Neural progenitor cell (in vitro differentiated cells): ENCODE results near the gene RNF175. TPM values are rescaled to one million over a fixed set of nuclear protein-coding genes. Genes with fewer than 3 reads are reported as not detected.

Experiments used
- DNase-seq: peaks from one replicate; pipeline ENCODE4 v3.0.0-alpha.2; 2016; ENCODE audit warnings: low spot score
- H2AFZ ChIP-seq: fragments of 200-600 bp; sonication (generic); replicated peaks from 2 replicates; pipeline ENCODE4 v1.6.1; 2016; ENCODE audit warnings: antibody characterized with exemption
- H3F3A ChIP-seq: fragments of 200-600 bp; sonication (generic); 2 replicates; pipeline ENCODE4 v1.6.1; 2016; ENCODE audit warnings: antibody characterized with exemption, low read depth
- H3K27ac ChIP-seq: fragments of 200-600 bp; sonication (generic); 2 replicates; pipeline ENCODE4 v1.5.1; 2016; ENCODE audit warnings: mild to moderate bottlenecking
- H3K27me3 ChIP-seq: fragments of 200-600 bp; sonication (generic); 2 replicates; pipeline ENCODE4 v1.6.1; 2016; ENCODE audit warnings: mild to moderate bottlenecking, moderate library complexity
- H3K36me3 ChIP-seq: fragments of 200-600 bp; sonication (generic); 2 replicates; pipeline ENCODE4 v1.5.1; 2016
- H3K4me1 ChIP-seq: fragments of 200-600 bp; sonication (generic); 2 replicates; pipeline ENCODE4 v1.6.1; 2016; ENCODE audit warnings: mixed run types
- H3K4me2 ChIP-seq: fragments of 200-600 bp; sonication (generic); 2 replicates; pipeline ENCODE4 v1.6.1; 2016
- H3K4me3 ChIP-seq: fragments of 200-600 bp; sonication (generic); 2 replicates; pipeline ENCODE4 v1.5.1; 2016
- H3K79me2 ChIP-seq: fragments of 200-600 bp; sonication (generic); 2 replicates; pipeline ENCODE4 v1.6.1; 2016; ENCODE audit warnings: low read depth
- H3K9ac ChIP-seq: fragments of 200-600 bp; sonication (generic); 2 replicates; pipeline ENCODE4 v1.6.1; 2016
- H3K9me3 ChIP-seq: fragments of 200-600 bp; sonication (generic); 2 replicates; pipeline ENCODE4 v1.5.1; 2016; ENCODE audit warnings: low read depth
- H4K20me1 ChIP-seq: fragments of 200-600 bp; sonication (generic); 2 replicates; pipeline ENCODE4 v1.6.1; 2016; ENCODE audit warnings: low read depth
- H3K27ac Mint-ChIP-seq: 3 replicates; pipeline ENCODE4 v1.8.0; 2021; ENCODE audit warnings: mixed read lengths
- H3K27me3 Mint-ChIP-seq: 2 replicates; pipeline ENCODE4 v1.8.0; 2022; ENCODE audit warnings: low read depth, mild to moderate bottlenecking, inconsistent platforms, moderate library complexity, mixed read lengths; ENCODE audit not compliant: insufficient read depth
- H3K36me3 Mint-ChIP-seq: 3 replicates; pipeline ENCODE4 v1.8.0; 2021; ENCODE audit warnings: mixed read lengths
- H3K4me1 Mint-ChIP-seq: 3 replicates; pipeline ENCODE4 v1.8.0; 2021; ENCODE audit warnings: mixed read lengths
- H3K4me3 Mint-ChIP-seq: 3 replicates; pipeline ENCODE4 v1.8.0; 2021; ENCODE audit warnings: mild to moderate bottlenecking, moderate library complexity, mixed read lengths
- H3K9me3 Mint-ChIP-seq: 3 replicates; pipeline ENCODE4 v1.8.0; 2020; ENCODE audit warnings: mixed read lengths
- EZH2 ChIP-seq: fragments of 200-600 bp; sonication (generic); IDR thresholded peaks from 2 replicates; pipeline ENCODE4 v1.6.1; 2017; ENCODE audit warnings: antibody characterized with exemption, mild to moderate bottlenecking, moderate library complexity
- EZH2phosphoT487 ChIP-seq: fragments of 200-600 bp; sonication (generic); IDR thresholded peaks from 2 replicates; pipeline ENCODE4 v1.6.1; 2017; ENCODE audit warnings: antibody characterized with exemption
- total RNA-seq: library from RNA; depleted of rRNA; stranded (reverse); fragments of >200 nt; gene quantifications from 2 replicates; pipeline ENCODE4 v1.2.3, GENCODE V29; 2015; ENCODE audit warnings: low replicate concordance
- TF ChIP-seq, protein P1 (sequence below): fragments of 200-600 bp; sonication (generic); IDR thresholded peaks from 2 replicates; pipeline ENCODE4 v1.5.1; 2017; ENCODE audit warnings: antibody characterized with exemption, mild to moderate bottlenecking

The RNF175 gene
- total RNA-seq, 1 donor from 2014 or later: 34.6 TPM

DNA sequence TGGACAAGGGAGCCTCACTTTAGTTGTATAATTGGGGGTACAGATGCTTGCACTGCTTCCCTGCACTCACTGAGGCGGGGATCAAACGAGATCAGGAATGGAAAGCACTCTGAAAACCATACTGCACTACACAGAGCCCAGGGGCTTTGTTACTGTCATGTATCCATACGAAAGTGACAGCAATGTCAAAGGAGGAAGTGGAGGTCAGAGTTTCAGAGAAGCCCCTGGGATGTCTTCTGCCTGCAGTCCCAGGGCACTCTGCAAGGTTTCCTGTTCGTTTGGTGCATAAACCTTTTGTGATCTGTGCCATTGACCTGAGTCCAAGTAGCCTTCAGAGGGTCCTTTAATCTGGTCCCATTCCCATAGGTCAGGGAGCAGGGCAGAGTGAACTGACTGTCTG, 31.2 kb downstream of the RNF175 start:
- no peaks in the 10 kb centered on the region for H3K9me3 ChIP-seq
- no peak overlapping the region for H2AFZ ChIP-seq
- no peak overlapping the region for H3K4me3 ChIP-seq
- no peaks in the 10 kb centered on the region for H3F3A ChIP-seq
- Mint-ChIP-seq H3K27me3 (peaks cover 2% of the 10 kb centered on the region), H3K4me1 (no peaks in the 10 kb centered on the region), H3K9me3 (no peaks in the 10 kb centered on the region), H3K36me3 (peaks cover 10% of the 10 kb centered on the region), H3K27ac (no peak overlapping the region), H3K4me3 (no peak overlapping the region)
- no peaks in the 10 kb centered on the region for H3K36me3 ChIP-seq
- no peaks in the 10 kb centered on the region for H3K4me1 ChIP-seq
- H3K4me2 ChIP-seq: no peak overlapping the region
- TF ChIP-seq, protein P1, sequence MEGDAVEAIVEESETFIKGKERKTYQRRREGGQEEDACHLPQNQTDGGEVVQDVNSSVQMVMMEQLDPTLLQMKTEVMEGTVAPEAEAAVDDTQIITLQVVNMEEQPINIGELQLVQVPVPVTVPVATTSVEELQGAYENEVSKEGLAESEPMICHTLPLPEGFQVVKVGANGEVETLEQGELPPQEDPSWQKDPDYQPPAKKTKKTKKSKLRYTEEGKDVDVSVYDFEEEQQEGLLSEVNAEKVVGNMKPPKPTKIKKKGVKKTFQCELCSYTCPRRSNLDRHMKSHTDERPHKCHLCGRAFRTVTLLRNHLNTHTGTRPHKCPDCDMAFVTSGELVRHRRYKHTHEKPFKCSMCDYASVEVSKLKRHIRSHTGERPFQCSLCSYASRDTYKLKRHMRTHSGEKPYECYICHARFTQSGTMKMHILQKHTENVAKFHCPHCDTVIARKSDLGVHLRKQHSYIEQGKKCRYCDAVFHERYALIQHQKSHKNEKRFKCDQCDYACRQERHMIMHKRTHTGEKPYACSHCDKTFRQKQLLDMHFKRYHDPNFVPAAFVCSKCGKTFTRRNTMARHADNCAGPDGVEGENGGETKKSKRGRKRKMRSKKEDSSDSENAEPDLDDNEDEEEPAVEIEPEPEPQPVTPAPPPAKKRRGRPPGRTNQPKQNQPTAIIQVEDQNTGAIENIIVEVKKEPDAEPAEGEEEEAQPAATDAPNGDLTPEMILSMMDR: no peak
- H3K9ac ChIP-seq: no peak overlapping the region
- H4K20me1 ChIP-seq: no peaks in the 10 kb centered on the region
- DNase-seq: no peak
- no peaks in the 10 kb centered on the region for H3K79me2 ChIP-seq
- H3K27ac ChIP-seq: no peak overlapping the region
- no peaks in the 10 kb centered on the region for H3K27me3 ChIP-seq

GRCh38 chr4:153728151-153728550, 31.7 kb downstream of the RNF175 start:
- Histone ChIP-seq H3K4me2 (no peak overlapping the region), H3K27ac (no peak overlapping the region), H3K79me2 (no peaks in the 10 kb centered on the region), H3F3A (no peaks in the 10 kb centered on the region), H2AFZ (no peak overlapping the region), H3K4me1 (no peaks in the 10 kb centered on the region), H4K20me1 (no peaks in the 10 kb centered on the region), H3K36me3 (no peaks in the 10 kb centered on the region), H3K9me3 (no peaks in the 10 kb centered on the region), H3K27me3 (no peaks in the 10 kb centered on the region), H3K9ac (no peak overlapping the region), H3K4me3 (no peak overlapping the region)
- TF ChIP-seq, protein P1: no peak
- TF ChIP-seq EZH2 (no peak), EZH2phosphoT487 (no peak)
- Mint-ChIP-seq H3K4me1 (no peaks in the 10 kb centered on the region), H3K9me3 (no peaks in the 10 kb centered on the region), H3K4me3 (no peak overlapping the region), H3K27me3 (peaks cover 2% of the 10 kb centered on the region), H3K36me3 (peaks cover 11% of the 10 kb centered on the region), H3K27ac (no peak overlapping the region)
- no peak for DNase-seq

GRCh38 chr4:153725831-153726154, 34.0 kb downstream of the RNF175 start:
- Histone ChIP-seq H3K79me2 (no peaks in the 10 kb centered on the region), H3K27me3 (no peaks in the 10 kb centered on the region), H3K4me2 (no peak overlapping the region), H3K9ac (no peak overlapping the region), H3K4me1 (no peaks in the 10 kb centered on the region), H4K20me1 (no peaks in the 10 kb centered on the region), H2AFZ (no peak overlapping the region), H3K9me3 (no peaks in the 10 kb centered on the region), H3F3A (no peaks in the 10 kb centered on the region), H3K27ac (no peak overlapping the region), H3K4me3 (no peak overlapping the region), H3K36me3 (no peaks in the 10 kb centered on the region)
- no peak for TF ChIP-seq EZH2
- no peak for TF ChIP-seq EZH2phosphoT487
- TF ChIP-seq, protein P1: no peak
- no peak for DNase-seq
- no peaks in the 10 kb centered on the region for H3K4me1 Mint-ChIP-seq
- no peak overlapping the region for H3K27ac Mint-ChIP-seq
- peaks cover 2% of the 10 kb centered on the region for H3K27me3 Mint-ChIP-seq
- no peak overlapping the region for H3K4me3 Mint-ChIP-seq
- no peaks in the 10 kb centered on the region for H3K9me3 Mint-ChIP-seq
- H3K36me3 Mint-ChIP-seq: peaks cover 9% of the 10 kb centered on the region
